Measurements from ENCODE around the gene TRIO.

DNA sequence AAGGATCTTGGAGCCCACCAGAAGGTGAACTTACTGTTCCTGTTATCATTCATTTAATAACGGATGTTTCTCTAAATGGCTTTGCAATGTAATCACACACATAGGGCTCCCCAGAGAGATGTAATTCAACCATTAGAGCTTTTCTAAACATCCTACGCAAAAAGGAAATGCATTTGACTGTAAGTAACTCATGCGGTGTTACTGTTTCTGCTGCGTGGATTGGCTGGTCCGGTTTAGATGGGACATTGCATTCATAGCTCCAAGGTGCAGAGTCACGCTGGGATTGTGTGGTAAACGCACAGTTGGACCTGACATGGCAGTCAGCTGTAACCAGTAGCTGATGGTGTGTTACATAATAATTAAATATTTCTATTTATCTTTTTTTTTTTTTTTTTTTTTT lies 252.9 kb downstream of the TRIO start:
- TF ChIP-seq, protein P1, sequence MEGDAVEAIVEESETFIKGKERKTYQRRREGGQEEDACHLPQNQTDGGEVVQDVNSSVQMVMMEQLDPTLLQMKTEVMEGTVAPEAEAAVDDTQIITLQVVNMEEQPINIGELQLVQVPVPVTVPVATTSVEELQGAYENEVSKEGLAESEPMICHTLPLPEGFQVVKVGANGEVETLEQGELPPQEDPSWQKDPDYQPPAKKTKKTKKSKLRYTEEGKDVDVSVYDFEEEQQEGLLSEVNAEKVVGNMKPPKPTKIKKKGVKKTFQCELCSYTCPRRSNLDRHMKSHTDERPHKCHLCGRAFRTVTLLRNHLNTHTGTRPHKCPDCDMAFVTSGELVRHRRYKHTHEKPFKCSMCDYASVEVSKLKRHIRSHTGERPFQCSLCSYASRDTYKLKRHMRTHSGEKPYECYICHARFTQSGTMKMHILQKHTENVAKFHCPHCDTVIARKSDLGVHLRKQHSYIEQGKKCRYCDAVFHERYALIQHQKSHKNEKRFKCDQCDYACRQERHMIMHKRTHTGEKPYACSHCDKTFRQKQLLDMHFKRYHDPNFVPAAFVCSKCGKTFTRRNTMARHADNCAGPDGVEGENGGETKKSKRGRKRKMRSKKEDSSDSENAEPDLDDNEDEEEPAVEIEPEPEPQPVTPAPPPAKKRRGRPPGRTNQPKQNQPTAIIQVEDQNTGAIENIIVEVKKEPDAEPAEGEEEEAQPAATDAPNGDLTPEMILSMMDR (IDR thresholded peaks at IDR 0.05) = no peak
- TF ChIP-seq POLR2A (IDR thresholded peaks at IDR 0.05) = no peak
